Activated T-cell treated with anti-CD3 and anti-CD28 coated beads for 4 hours (primary cell): ENCODE data around the gene MT1F.

Experiments
- DNase-seq: peaks from one replicate; pipeline ENCODE4 v3.0.0-alpha.2; 2020

The MT1F gene

GRCh38 chr16:56701534-56701933 is 43.8 kb downstream of the MT1F start:
- no peak for DNase-seq

- DNase-seq = no peak
Measured at GRCh38 chr16:56702836-56703235, 45.1 kb downstream of the MT1F start.
